GM12873 (cell line): ENCODE results near the gene C11orf24.

Experiments used
- TF ChIP-seq, protein P1 (sequence below): IDR thresholded peaks from 2 replicates; pipeline ENCODE4 v1.5.1; 2012; ENCODE audit warnings: low read depth, mild to moderate bottlenecking, moderate library complexity, low read length, control low read depth; ENCODE audit not compliant: insufficient read depth; ENCODE audit errors: missing control alignments

The C11orf24 gene

DNA sequence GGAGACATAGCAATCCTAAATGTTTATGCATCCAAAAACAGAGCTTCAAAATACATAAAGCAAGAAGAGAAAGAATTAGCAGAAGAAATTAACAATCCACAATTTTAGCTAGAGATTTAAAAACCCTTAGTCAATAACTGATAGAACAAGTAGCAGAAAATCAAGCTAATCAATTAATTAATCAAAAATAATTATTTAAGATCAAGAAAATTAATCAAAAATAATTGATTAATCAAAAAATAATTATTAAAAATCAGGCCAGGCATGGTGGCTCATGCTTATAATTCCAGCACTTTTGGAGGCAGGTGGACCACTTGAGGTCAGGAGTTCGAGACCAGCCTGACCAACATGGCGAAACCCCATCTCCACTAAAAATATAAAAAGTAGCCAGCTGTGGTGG is 29.2 kb downstream of the C11orf24 start:
- TF ChIP-seq, protein P1, sequence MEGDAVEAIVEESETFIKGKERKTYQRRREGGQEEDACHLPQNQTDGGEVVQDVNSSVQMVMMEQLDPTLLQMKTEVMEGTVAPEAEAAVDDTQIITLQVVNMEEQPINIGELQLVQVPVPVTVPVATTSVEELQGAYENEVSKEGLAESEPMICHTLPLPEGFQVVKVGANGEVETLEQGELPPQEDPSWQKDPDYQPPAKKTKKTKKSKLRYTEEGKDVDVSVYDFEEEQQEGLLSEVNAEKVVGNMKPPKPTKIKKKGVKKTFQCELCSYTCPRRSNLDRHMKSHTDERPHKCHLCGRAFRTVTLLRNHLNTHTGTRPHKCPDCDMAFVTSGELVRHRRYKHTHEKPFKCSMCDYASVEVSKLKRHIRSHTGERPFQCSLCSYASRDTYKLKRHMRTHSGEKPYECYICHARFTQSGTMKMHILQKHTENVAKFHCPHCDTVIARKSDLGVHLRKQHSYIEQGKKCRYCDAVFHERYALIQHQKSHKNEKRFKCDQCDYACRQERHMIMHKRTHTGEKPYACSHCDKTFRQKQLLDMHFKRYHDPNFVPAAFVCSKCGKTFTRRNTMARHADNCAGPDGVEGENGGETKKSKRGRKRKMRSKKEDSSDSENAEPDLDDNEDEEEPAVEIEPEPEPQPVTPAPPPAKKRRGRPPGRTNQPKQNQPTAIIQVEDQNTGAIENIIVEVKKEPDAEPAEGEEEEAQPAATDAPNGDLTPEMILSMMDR = no peak

DNA sequence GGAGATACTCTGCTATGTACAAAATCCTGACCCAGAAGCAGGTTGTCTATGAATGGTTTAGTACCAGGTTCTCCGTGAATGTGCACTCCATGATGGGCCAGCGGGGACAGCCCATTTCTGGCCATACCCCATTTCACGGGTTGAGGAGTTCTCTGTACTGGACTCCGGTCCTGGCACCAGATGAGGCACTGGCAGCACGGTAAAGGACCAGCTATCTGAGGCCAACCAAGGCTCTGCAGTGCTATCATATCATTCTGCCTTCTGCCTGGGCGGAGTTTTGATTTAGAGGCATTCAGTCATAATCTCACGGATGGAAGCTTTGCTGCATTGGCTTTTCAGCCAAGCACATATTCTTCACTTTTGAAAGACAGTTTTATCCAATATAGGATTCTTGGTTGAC is 40.2 kb downstream of the C11orf24 start:
- TF ChIP-seq, protein P1 = no peak

DNA sequence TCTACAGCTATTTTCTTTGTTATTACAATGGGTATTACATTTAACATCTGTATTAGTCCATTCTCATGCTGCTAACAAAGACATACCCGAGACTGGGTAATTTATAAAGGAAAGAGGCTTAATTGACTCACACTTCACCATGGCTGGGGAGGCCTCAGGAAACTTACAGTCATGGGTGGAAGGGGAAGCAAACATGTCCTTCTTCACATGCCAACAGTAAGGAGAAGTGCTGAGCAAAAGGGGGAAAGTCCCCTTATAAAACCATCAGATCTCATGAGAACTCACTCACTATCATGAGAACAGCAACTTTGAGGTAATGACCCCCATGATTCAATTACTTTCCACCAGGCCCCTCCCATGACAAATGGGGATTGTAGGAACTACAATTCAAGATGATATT is 42.2 kb downstream of the C11orf24 start:
- TF ChIP-seq, protein P1 = no peak

DNA sequence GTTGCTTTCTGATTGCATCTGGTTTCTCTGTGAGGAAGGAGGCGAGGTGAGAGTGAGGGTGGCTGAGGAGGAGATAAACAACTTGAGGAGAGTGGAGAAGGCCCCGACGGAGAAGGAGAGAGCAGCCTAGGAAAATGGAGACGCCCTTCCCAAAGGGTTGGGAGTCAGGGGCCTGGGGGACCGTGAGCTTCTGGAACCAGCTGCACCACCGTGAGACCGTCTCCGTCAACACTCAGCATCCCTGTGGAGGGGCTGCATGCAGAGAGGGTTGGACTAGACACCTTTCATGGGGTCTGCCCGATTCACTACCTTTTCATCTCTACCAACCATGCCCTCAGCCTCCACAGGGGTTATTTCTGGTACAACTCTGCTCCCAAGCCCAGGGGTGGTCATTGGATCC is 45.4 kb downstream of the C11orf24 start:
- TF ChIP-seq, protein P1 = no peak

DNA sequence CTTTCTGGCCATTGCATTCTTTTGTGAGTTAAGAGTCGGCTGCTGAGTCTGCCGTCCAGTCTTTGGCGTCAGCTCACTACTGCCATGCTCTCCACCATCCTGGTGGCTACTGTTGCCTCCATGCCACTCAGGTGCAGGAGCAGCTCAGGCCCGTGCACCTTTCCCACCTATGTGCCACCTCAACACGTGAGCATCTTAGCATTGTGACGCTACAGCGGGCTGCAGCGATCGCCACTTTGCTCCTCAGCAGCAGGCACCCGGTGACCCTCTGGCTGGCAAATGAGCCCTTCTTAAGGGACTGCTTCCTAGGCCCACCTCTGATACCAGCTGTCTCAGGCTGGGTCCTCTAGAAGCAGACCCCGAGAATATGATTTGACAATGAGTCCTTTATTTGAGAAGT is 47.2 kb downstream of the C11orf24 start:
- TF ChIP-seq, protein P1 = no peak

DNA sequence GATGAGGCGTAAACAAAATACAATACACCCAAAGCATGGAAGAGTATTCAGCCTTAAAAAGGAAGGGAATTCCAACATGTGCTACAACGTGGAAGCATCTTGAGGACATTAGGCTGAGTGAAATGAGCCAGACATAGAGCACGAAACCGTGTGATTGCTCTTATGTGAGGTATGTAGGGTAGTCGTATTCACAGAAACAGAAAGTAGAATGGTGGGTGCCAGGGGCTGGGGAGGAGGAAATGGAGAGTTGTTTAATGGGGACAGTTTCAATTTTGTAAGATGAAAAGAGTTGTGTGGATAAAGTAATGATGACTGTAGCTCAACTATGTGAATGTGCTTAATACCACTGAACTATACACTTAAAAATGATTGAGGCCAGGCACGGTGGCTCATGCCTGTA is 48.5 kb downstream of the C11orf24 start:
- TF ChIP-seq, protein P1 = no peak

DNA sequence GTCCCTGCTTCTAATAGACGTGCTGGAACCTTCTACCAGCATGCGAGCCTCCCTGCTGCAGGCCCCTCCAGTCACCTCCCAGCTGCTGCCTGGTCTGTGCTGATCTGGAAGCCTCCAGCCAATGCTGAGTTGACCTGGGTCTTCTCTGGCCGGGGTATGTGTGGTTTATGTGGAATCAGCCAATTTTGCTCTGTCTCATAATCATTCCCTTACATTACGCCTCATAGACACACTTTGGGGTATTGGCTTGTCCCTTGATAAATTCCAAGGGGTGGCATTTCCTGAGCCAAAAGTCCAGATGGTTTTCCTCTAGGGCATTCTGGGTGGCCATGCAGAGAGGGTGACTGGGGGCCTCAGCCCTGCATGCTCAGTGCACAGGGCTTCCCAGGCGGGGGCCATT is 50.4 kb downstream of the C11orf24 start:
- TF ChIP-seq, protein P1 = no peak
